Measurements from ENCODE around the gene LAMA4. TPM values are rescaled to one million over a fixed set of nuclear protein-coding genes. Genes with fewer than 3 reads are reported as not detected.

LAMA4 gene
- total and polyA plus RNA-seq, 2 of the 13 experiments (the other 11 are each of a cell fraction or from before 2014, with no cell fraction given): not detected

GRCh38 chr6:112087136-112087911 lies 167.0 kb downstream of the LAMA4 start, which contains the start of the genes FAM229B and TUBE1 (continued):
- TF ChIP-seq ZNF816 (CRISPR knock-in tag; IDR thresholded peaks at IDR 0.05; ENCODE audit: borderline replicate concordance) (no peak), ZNF296 (CRISPR knock-in tag; conservative IDR thresholded peaks at IDR 0.05) (no peak), CBX5 (CRISPR knock-in tag; IDR thresholded peaks at IDR 0.05; ENCODE audit: borderline replicate concordance) (no peak), AHR (CRISPR knock-in tag; IDR thresholded peaks at IDR 0.05) (peak; percentile 78; the same call in 1 of the 2 replicates), ZNF235 (CRISPR knock-in tag; IDR thresholded peaks at IDR 0.05; ENCODE audit: borderline replicate concordance) (no peak), ZNF572 (CRISPR knock-in tag; IDR thresholded peaks at IDR 0.05) (no peak), SMAD9 (CRISPR knock-in tag; IDR thresholded peaks at IDR 0.05) (no peak), STAT5B (CRISPR knock-in tag; IDR thresholded peaks at IDR 0.05) (no peak; the same call in 1 of the 2 replicates), CBX1 (IDR thresholded peaks at IDR 0.05; ENCODE audit: low read depth) (no peak), ARID3A (IDR thresholded peaks at IDR 0.05; ENCODE audit: low read depth, low read length) (no peak), ZNF7 (CRISPR knock-in tag; IDR thresholded peaks at IDR 0.05) (no peak), ZKSCAN5 (CRISPR knock-in tag; IDR thresholded peaks at IDR 0.05) (no peak), RAD51 (IDR thresholded peaks at IDR 0.05; ENCODE audit: borderline replicate concordance) (no peak), ZNF775 (CRISPR knock-in tag; IDR thresholded peaks at IDR 0.05; ENCODE audit: borderline replicate concordance) (no peak; the same call in 1 of the 2 replicates), ZNF790 (CRISPR knock-in tag; IDR thresholded peaks at IDR 0.05; ENCODE audit: borderline replicate concordance) (peak; percentile 77; the same call in 1 of the 2 replicates), EEA1 (CRISPR knock-in tag; IDR thresholded peaks at IDR 0.05; ENCODE audit: borderline replicate concordance) (0 out of 2 replicates have a peak, but pooled peaks have one; percentile 77), HOXA3 (CRISPR knock-in tag; IDR thresholded peaks at IDR 0.05) (peak; percentile 76; the same call in 1 of the 2 replicates), ZNF850 (CRISPR knock-in tag; conservative IDR thresholded peaks at IDR 0.05) (no peak)
- TF ChIP-seq, protein P1, sequence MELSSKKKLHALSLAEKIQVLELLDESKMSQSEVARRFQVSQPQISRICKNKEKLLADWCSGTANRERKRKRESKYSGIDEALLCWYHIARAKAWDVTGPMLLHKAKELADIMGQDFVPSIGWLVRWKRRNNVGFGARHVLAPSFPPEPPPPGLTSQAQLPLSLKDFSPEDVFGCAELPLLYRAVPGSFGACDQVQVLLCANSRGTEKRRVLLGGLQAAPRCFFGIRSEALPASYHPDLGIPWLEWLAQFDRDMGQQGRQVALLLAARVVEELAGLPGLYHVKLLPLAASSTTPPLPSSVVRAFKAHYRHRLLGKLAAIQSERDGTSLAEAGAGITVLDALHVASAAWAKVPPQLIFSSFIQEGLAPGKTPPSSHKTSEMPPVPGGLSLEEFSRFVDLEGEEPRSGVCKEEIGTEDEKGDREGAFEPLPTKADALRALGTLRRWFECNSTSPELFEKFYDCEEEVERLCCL (CRISPR knock-in tag; IDR thresholded peaks at IDR 0.05; ENCODE audit: borderline replicate concordance): peak; percentile 70; the same call in 1 of the 2 replicates
- TF ChIP-seq, protein P2, sequence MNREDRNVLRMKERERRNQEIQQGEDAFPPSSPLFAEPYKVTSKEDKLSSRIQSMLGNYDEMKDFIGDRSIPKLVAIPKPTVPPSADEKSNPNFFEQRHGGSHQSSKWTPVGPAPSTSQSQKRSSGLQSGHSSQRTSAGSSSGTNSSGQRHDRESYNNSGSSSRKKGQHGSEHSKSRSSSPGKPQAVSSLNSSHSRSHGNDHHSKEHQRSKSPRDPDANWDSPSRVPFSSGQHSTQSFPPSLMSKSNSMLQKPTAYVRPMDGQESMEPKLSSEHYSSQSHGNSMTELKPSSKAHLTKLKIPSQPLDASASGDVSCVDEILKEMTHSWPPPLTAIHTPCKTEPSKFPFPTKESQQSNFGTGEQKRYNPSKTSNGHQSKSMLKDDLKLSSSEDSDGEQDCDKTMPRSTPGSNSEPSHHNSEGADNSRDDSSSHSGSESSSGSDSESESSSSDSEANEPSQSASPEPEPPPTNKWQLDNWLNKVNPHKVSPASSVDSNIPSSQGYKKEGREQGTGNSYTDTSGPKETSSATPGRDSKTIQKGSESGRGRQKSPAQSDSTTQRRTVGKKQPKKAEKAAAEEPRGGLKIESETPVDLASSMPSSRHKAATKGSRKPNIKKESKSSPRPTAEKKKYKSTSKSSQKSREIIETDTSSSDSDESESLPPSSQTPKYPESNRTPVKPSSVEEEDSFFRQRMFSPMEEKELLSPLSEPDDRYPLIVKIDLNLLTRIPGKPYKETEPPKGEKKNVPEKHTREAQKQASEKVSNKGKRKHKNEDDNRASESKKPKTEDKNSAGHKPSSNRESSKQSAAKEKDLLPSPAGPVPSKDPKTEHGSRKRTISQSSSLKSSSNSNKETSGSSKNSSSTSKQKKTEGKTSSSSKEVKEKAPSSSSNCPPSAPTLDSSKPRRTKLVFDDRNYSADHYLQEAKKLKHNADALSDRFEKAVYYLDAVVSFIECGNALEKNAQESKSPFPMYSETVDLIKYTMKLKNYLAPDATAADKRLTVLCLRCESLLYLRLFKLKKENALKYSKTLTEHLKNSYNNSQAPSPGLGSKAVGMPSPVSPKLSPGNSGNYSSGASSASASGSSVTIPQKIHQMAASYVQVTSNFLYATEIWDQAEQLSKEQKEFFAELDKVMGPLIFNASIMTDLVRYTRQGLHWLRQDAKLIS (CRISPR knock-in tag; IDR thresholded peaks at IDR 0.05): no peak
- TF ChIP-seq, protein P3, sequence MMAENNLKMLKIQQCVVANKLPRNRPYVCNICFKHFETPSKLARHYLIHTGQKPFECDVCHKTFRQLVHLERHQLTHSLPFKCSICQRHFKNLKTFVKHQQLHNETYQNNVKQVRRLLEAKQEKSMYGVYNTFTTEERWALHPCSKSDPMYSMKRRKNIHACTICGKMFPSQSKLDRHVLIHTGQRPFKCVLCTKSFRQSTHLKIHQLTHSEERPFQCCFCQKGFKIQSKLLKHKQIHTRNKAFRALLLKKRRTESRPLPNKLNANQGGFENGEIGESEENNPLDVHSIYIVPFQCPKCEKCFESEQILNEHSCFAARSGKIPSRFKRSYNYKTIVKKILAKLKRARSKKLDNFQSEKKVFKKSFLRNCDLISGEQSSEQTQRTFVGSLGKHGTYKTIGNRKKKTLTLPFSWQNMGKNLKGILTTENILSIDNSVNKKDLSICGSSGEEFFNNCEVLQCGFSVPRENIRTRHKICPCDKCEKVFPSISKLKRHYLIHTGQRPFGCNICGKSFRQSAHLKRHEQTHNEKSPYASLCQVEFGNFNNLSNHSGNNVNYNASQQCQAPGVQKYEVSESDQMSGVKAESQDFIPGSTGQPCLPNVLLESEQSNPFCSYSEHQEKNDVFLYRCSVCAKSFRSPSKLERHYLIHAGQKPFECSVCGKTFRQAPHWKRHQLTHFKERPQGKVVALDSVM (CRISPR knock-in tag; IDR thresholded peaks at IDR 0.05): 0 out of 2 replicates have a peak, but pooled peaks have one; percentile 22
